Osteoblast (primary cell): Measurements from ENCODE around the gene GRID1. TPM values are rescaled to one million over a fixed set of nuclear protein-coding genes. Genes with fewer than 3 reads are reported as not detected.

Source experiments
- DNase-seq: peaks from one replicate; pipeline ENCODE4 v3.0.0; 2011; ENCODE audit warnings: low spot score, mixed read lengths; ENCODE audit not compliant: insufficient read length; ENCODE audit errors: missing footprints
- H2AFZ ChIP-seq: 2 replicates; pipeline ENCODE4 v1.6.0; 2011; ENCODE audit warnings: mild to moderate bottlenecking, low read length
- H3K27ac ChIP-seq: 2 replicates; pipeline ENCODE4 v1.5.1; 2011; ENCODE audit warnings: mild to moderate bottlenecking, low read depth, low read length, moderate library complexity
- H3K27me3 ChIP-seq: 2 replicates; pipeline ENCODE4 v1.6.0; 2012; ENCODE audit warnings: mild to moderate bottlenecking, control low read depth, inconsistent platforms, low read length, moderate library complexity; ENCODE audit not compliant: insufficient read depth
- H3K36me3 ChIP-seq: 2 replicates; pipeline ENCODE4 v1.5.1; 2011; ENCODE audit warnings: mild to moderate bottlenecking, low read length, control low read depth, moderate library complexity; ENCODE audit not compliant: insufficient read depth
- H3K4me1 ChIP-seq: 2 replicates; pipeline ENCODE4 v1.5.1; 2011; ENCODE audit warnings: mild to moderate bottlenecking, low read length, control low read depth, moderate library complexity; ENCODE audit not compliant: insufficient read depth
- H3K4me2 ChIP-seq: 2 replicates; pipeline ENCODE4 v1.6.0; 2011; ENCODE audit warnings: mild to moderate bottlenecking, low read length; ENCODE audit not compliant: insufficient read depth
- H3K4me3 ChIP-seq: fragments of 200-600 bp; sonication (generic); 3 replicates; pipeline ENCODE4 v1.5.1; 2012; ENCODE audit warnings: mild to moderate bottlenecking, low read length, inconsistent platforms; ENCODE audit not compliant: insufficient read depth
- H3K79me2 ChIP-seq: 2 replicates; pipeline ENCODE4 v1.6.0; 2012; ENCODE audit warnings: mild to moderate bottlenecking, low read length, control low read depth, inconsistent platforms; ENCODE audit not compliant: insufficient read depth
- H3K9me3 ChIP-seq: 2 replicates; pipeline ENCODE4 v1.5.1; 2011; ENCODE audit warnings: low read depth, low read length, control low read depth
- H4K20me1 ChIP-seq: 2 replicates; pipeline ENCODE4 v1.6.0; 2012; ENCODE audit warnings: mild to moderate bottlenecking, low read length, control low read depth; ENCODE audit not compliant: insufficient read depth
- CTCF ChIP-seq: IDR thresholded peaks from 2 replicates; pipeline ENCODE4 v1.5.1; 2011; ENCODE audit warnings: mild to moderate bottlenecking, low read depth, low read length, moderate library complexity; ENCODE audit errors: extremely low read depth
- total RNA-seq: library from RNA; depleted of rRNA; stranded (reverse); fragments of >200 nt; gene quantifications from 2 replicates; pipeline ENCODE4 v1.2.3, GENCODE V29; 2012

Gene GRID1
- total RNA-seq, 1 donor = not detected

GRCh38 chr10:86227501-86228258, 138.9 kb downstream of the GRID1 start:
- Histone ChIP-seq H3K27me3 (no peaks in the 10 kb centered on the region), H3K4me2 (no peak overlapping the region), H4K20me1 (no peaks in the 10 kb centered on the region), H3K4me3 (no peak overlapping the region), H3K36me3 (no peaks in the 10 kb centered on the region), H2AFZ (no peak overlapping the region), H3K9me3 (no peaks in the 10 kb centered on the region), H3K4me1 (peaks cover 15% of the 10 kb centered on the region), H3K27ac (no peak overlapping the region), H3K79me2 (no peaks in the 10 kb centered on the region)
- DNase-seq = peak; percentile 34
- no peak for TF ChIP-seq CTCF

GRCh38 chr10:86226781-86227201, 139.8 kb downstream of the GRID1 start:
- Histone ChIP-seq H2AFZ (no peak overlapping the region), H3K9me3 (no peaks in the 10 kb centered on the region), H3K4me1 (peaks cover 15% of the 10 kb centered on the region), H3K79me2 (no peaks in the 10 kb centered on the region), H3K36me3 (no peaks in the 10 kb centered on the region), H3K27me3 (no peaks in the 10 kb centered on the region), H3K27ac (no peak overlapping the region), H3K4me2 (no peak overlapping the region), H4K20me1 (no peaks in the 10 kb centered on the region), H3K4me3 (no peak overlapping the region)
- no peak for TF ChIP-seq CTCF
- peak; percentile 68 for DNase-seq

GRCh38 chr10:86226016-86226415, 140.6 kb downstream of the GRID1 start:
- peak; percentile 59 for DNase-seq
- Histone ChIP-seq H2AFZ (no peak overlapping the region), H3K27ac (no peak overlapping the region), H3K36me3 (no peaks in the 10 kb centered on the region), H3K4me3 (no peak overlapping the region), H3K27me3 (no peaks in the 10 kb centered on the region), H3K4me2 (no peak overlapping the region), H3K9me3 (no peaks in the 10 kb centered on the region), H3K79me2 (no peaks in the 10 kb centered on the region), H4K20me1 (no peaks in the 10 kb centered on the region), H3K4me1 (peaks cover 15% of the 10 kb centered on the region)
- TF ChIP-seq CTCF = no peak

- H3K4me3 ChIP-seq = no peak overlapping the region
- TF ChIP-seq CTCF = no peak
- H3K4me1 ChIP-seq = peaks cover 15% of the 10 kb centered on the region
- H3K27me3 ChIP-seq = no peaks in the 10 kb centered on the region
- no peaks in the 10 kb centered on the region for H4K20me1 ChIP-seq
- DNase-seq = peak; percentile 94
- peak overlapping the region; percentile 28 for H2AFZ ChIP-seq
- no peaks in the 10 kb centered on the region for H3K79me2 ChIP-seq
- no peaks in the 10 kb centered on the region for H3K9me3 ChIP-seq
- H3K36me3 ChIP-seq = no peaks in the 10 kb centered on the region
- H3K27ac ChIP-seq = no peak overlapping the region
- peak overlapping the region; percentile 13 for H3K4me2 ChIP-seq
Measured at GRCh38 chr10:86225103-86225782, 141.4 kb downstream of the GRID1 start.
